ENCODE measurements around the gene TLR9.

GRCh38 chr3:52174896-52175295, 50.5 kb downstream of the TLR9 start:
- TF ChIP-seq POLR2AphosphoS5 (IDR thresholded peaks at IDR 0.05; ENCODE audit: low read depth, low read length) (no peak), POLR2A (IDR thresholded peaks at IDR 0.05; ENCODE audit: low read depth, low read length) (no peak), TAF1 (IDR thresholded peaks at IDR 0.05; ENCODE audit: borderline replicate concordance, low read depth, low read length) (no peak)

Data from GM12892 (cell line).